ENCODE data around the gene CELSR2.

- TF ChIP-seq CTCF (IDR thresholded peaks at IDR 0.05) (no peak), POLR2A (IDR thresholded peaks at IDR 0.05) (no peak)
These were observed 19.7 kb upstream of the CELSR2 start for GRCh38 chr1:109229531-109230127.
